GM19455 (cell line): ENCODE data around the gene PNKP.

Experiments used
- ATAC-seq: cut with Tn5 transposase; IDR thresholded peaks from one replicate; pipeline ENCODE4 v1.9.1; 2021; ENCODE audit not compliant: unreplicated experiment

PNKP gene

DNA sequence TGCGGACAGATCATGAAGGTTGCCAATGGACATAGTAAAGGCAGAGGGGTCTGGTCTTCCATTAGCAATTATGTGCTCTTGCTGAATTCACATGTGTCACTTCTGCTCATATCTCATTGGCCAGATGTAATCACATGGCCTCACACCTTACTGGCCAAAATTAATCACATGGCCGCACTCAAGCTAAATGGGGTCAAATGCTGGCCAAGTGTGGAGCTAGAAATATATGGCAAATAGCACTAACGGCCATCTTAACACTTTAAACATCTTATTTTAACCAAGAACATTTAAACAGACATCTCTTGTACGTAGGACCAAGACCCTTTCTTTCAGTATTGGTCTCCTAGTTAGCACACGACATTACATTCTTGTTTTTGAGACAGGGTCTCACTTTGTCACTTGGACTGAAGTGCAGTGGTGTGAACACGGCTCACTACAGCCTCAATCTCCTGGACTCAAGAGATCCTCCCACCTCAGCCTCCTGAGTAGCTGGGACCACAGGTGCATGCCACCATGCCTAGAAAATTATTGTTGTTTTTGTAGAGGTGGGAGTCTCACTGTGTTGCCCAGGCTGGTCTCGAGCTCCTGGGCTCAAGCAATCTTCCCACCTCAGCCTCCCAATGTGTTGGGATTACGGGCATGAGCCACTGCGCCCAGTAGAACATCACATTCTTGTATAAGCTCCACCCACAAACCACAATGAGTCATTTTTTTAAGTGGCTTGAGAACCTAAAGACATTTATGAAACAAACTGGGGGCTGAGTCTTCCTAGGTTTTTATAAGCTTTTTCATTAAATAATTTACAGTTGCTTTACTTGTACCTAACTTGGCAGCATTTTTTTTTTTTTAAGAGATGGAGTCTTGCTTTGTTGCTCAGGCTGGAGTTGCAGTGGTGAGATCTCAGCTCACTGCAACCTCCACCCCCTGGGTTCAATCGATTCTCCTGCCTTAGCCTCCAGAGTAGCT lies 19.4 kb downstream of the PNKP start:
- no peak for ATAC-seq

GRCh38 chr19:49846408-49846807 lies 21.0 kb downstream of the PNKP start:
- no peak for ATAC-seq

DNA sequence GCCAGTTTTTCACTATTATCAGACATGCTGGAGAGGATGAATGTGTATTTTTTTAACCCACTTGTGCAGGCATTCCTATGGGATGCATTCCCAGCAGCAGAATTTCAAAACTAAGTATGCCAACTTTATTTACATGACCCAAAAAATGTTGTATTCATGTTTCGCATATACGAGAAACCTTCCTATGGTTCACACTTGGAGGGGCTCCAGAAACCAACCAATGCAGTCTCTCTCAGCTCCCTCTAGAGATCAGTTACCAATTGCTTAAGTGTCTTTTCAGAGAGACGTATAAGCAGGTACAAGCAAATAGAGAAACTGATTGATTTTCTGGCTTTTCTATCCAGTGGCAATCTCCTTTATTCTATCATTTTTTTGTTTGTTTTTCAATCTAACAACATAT lies 22.0 kb downstream of the PNKP start:
- no peak for ATAC-seq

DNA sequence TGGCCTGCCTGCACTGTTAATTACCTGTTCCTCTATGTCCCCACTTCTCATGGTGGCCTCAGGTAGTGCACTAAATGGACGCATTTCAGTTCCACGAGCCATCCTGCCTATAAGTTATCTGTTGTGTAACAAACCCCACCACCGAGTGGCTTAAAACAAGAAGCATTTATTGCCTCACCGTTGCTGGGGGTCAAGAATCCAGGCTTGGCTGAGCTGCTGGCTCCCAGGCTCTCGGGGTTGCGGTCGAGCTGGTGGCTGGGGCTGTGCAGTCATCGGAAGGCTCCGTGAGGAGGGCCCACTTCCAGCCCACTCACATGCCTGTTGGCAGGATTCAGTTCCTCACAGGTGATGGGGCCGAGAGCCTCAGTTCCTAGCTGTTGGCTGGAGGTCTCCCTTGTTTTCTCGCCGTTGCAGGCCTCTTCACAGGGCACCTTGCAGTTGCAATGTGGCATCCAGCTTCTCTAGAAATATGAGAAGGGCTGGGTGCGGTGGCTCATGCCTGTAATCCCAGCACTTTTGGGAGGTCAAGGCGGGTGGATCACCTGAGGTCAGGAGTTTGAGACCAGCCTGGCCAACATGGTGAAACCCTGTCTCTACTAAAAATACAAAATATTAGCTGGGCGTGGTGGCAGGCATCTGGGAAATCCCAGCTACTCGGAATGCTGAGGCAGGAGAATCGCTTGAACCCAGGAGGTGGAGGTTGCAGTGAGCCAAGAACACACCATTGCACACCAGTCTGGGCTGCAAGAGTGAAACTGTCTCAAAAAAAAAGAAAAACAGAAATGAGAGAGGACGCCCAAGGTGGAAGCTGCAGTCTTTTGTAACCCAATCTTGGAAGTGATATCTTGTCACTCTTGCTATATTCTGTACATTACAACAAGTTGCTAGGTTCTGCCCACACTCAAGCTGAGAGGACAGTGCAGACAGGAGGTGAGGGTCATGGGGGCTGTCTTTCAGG lies 23.0 kb downstream of the PNKP start:
- no peak for ATAC-seq

GRCh38 chr19:49843265-49843664 lies 24.1 kb downstream of the PNKP start:
- no peak for ATAC-seq

GRCh38 chr19:49840736-49841249 lies 26.6 kb downstream of the PNKP start:
- no peak for ATAC-seq

- no peak for ATAC-seq
Measured at GRCh38 chr19:49840321-49840720, 27.1 kb downstream of the PNKP start.

DNA sequence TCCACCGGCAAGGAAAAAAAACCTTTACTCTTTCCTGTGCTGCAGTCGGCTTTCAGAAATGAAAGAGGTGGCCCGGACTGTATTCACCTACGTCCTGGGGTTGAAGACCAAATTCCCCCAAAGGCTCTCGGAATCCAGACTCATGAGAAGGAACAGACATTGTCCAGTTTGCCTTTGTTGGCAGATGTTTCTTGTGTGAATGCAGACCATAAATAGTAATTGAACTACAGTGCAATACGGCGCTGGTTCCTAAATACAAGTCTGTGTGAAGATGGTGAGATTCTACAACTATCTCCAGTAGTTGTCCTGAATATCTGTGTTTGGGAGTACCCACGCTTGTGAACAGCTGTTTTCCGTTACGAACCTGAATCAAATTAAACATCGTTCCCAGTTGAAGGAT lies 27.7 kb downstream of the PNKP start:
- no peak for ATAC-seq

DNA sequence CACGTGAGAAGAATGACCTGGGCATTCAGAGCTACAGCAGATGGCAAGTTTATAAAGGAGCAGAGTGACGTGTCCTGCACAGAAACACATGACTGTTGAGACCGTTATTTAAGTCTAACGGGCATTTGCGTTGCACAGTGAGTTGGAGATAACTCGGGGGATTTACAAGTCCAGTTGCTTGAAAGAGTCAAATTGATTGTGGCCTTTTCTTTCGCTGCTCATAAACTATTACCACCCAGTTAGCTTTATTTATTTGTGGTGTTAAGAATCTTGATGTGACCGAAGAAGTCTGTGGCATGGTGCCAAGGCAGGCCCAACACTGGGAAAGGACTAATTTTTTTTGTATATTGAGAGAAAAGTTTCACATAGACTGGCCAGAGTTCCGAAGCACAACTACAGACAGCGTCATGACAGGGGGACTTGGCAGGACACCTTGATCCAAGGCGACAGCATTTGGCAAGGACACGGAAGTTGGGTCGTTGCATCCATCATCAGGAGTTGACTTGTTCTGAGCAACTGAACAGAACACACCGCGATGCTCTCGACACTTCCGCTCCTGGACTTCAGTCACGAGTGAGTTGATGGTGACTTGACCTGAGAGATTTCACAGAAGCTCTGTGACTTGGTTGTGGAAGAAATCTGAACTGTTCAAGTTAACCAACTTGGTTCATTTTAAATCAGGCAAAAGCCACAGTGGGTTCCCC lies 28.3 kb downstream of the PNKP start:
- no peak for ATAC-seq

GRCh38 chr19:49837425-49837824 lies 30.0 kb downstream of the PNKP start:
- ATAC-seq, result no peak

DNA sequence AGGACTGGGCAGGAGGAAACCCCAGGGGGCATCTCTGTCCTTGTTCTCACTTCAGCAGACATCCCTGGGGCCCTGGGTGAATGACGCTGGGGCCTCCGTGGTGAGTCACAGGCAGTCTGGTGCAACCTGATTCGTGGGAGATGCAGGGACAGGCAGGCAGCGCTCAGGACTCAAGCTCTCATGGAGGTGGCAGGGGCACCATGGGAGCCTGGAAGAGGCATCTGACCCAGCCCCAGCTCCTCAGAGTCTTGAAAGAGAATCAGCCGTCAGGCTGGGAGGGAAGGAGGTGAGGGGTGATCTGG lies 30.4 kb downstream of the PNKP start:
- no peak for ATAC-seq

- no peak for ATAC-seq
Measured at GRCh38 chr19:49836176-49837008, 31.0 kb downstream of the PNKP start.

GRCh38 chr19:49835562-49835961 lies 31.8 kb downstream of the PNKP start:
- no peak for ATAC-seq

DNA sequence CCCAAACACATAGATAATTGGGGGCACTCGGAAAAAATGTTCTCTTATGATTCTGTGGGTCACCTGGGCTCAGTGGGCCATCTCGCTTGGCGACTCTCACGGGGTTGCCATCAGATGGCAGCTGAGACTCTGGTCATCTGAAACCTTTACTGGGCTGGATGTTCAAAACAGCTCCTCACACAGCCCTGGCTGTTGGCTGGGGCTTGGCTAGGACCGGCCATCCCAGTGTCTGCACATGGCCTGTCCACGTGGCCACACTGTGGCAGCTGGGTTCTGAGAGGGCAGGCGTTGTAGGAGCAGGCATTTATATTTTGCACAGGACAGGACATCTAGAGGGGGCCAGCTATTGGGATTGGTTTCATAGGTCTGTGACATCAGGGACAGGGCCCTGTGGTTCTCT lies 33.8 kb downstream of the PNKP start:
- no peak for ATAC-seq

GRCh38 chr19:49832556-49832955 lies 34.8 kb downstream of the PNKP start:
- no peak for ATAC-seq

- no peak for ATAC-seq
Measured at GRCh38 chr19:49831592-49831991, 35.8 kb downstream of the PNKP start.

DNA sequence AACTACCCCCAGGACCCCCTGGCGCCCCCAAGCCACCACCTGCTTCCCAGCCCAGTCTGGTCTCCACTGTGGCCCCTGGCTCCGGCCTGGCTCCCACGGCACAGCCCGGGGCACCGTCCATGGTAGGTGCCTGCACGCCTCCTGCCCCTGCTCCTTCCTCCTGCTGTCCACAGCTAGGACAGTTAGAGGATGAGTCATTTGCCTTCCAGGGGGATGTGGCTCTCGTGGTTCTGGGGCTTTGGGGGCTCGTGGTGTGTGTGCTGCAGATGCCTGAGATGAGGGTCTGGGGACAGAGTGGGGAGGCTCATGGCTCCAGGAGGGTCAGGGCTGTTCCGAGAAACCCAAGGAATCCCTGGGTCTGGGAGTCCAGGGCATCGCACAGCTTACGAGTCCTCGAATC lies 36.6 kb downstream of the PNKP start:
- ATAC-seq, result no peak

GRCh38 chr19:49829721-49830120 lies 37.7 kb downstream of the PNKP start:
- ATAC-seq, result no peak

DNA sequence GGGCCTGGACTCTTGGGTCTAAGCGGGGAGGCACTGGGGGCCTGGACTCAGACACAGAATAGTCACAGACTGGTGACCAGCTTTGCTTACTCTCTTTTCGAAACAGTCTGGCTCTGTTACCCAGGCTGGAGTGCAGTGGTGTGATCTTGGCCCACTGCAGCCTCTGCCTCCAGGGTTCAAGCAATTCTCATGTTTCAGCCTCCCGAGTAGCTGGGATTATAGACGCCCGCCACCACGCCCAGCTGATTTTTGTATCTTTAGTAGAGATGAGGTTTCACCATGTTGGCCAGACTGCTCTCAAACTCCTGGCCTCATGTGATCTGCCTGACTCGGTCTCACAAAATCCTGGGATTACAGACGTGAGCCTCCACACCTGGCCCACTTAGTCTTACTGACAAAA lies 38.2 kb downstream of the PNKP start:
- no peak for ATAC-seq

DNA sequence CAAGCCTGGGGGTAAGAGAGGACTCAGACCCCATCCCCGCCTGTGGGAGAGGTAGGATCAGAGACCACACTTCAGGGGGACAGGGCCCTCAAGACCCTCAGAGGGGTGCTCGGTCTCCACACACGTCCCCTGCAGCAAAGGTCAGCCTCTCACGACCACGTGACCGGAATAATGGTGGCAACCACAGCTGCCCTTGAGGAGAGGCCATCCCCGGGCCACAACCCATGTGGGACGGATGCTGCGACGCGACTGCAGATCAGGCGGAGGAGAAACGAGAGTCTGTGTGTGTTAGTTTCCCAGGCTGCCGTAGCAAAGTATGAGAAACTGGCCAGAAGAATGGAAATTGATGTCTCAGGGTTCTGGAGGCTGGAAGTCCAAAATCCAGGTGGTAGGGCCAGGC lies 40.3 kb downstream of the PNKP start:
- ATAC-seq, result no peak
